A549 (cell line): Measurements from ENCODE around the gene INPP5B. TPM values are rescaled to one million over a fixed set of nuclear protein-coding genes. Genes with fewer than 3 reads are reported as not detected.

ENCODE experiments used
- ATAC-seq, 2 experiments: fragments of 200-7000 bp in 1 of 2; fragments of >200 bp in 1 of 2; cut with Nextera tagmentation in 1 of 2; cut with Tn5 transposase in 1 of 2; 3 replicates each; pipeline versions ENCODE4 v1.8.0 to v1.9.1; 2018 to 2020; ENCODE audit warnings: mild to moderate bottlenecking in 1 of 2, moderate library complexity in 1 of 2
- CTCF ChIA-PET: fragments of 300-600 bp; sonication (Branson Sonifier 250); formaldehyde crosslinking; extraction: SDS; loops from one replicate; lab custom pipeline; 2021; ENCODE audit warnings: antibody characterized with exemption, inconsistent platforms; lab: Yijun Ruan, JAX
- POLR2A ChIA-PET: fragments of 350-600 bp; formaldehyde crosslinking; extraction: SDS; loops from one replicate; lab custom pipeline; 2021; ENCODE audit warnings: antibody characterized with exemption, inconsistent platforms; lab: Yijun Ruan, JAX
- DNase-seq, 2 experiments: peaks; one replicate each; pipeline versions ENCODE4 v3.0.0 to v3.0.0-alpha.2; 2011 to 2016; ENCODE audit warnings: low read depth in 1 of 2, low spot score in 1 of 2
- FAIRE-seq: peaks from 2 replicates; lab custom pipeline; 2011; peaks lifted over from hg19 to GRCh38; lab: Jason Lieb, UNC
- H3K27ac ChIP-seq, 2 experiments: fragments of >200 bp; sonication (Bioruptor Twin); formaldehyde crosslinking; 3 replicates each; pipeline ENCODE4 v1.5.1; 2016 to 2017
- H3K4me1 ChIP-seq: fragments of >200 bp; sonication (Bioruptor Twin); formaldehyde crosslinking; 3 replicates; pipeline ENCODE4 v1.6.1; 2016
- H3K4me2 ChIP-seq: fragments of >200 bp; sonication (Bioruptor Twin); formaldehyde crosslinking; 3 replicates; pipeline ENCODE4 v1.6.1; 2016
- H3K4me3 ChIP-seq: fragments of >200 bp; sonication (Bioruptor Twin); formaldehyde crosslinking; 3 replicates; pipeline ENCODE4 v1.5.1; 2016
- H3K9me3 ChIP-seq: fragments of >200 bp; sonication (Bioruptor Twin); formaldehyde crosslinking; 3 replicates; pipeline ENCODE4 v1.6.1; 2016
- ATOH8 ChIP-seq: fragments of 250-450 bp; sonication (Bioruptor Pico); IDR thresholded peaks from 2 replicates; pipeline ENCODE4 v1.5.0; 2020; ENCODE audit warnings: low read depth, mild to moderate bottlenecking, moderate library complexity
- BCL3 ChIP-seq: fragments of >200 bp; sonication (Bioruptor Twin); formaldehyde crosslinking; IDR thresholded peaks from 3 replicates; pipeline ENCODE4 v1.6.1; 2016
- CBX2 ChIP-seq: fragments of 200-600 bp; sonication (generic); IDR thresholded peaks from 2 replicates; pipeline ENCODE4 v1.6.1; 2016; ENCODE audit warnings: low read depth, mild to moderate bottlenecking, borderline replicate concordance
- CBX8 ChIP-seq: fragments of 200-600 bp; sonication (generic); IDR thresholded peaks from 2 replicates; pipeline ENCODE4 v1.6.1; 2016
- CEBPB ChIP-seq, 2 experiments: fragments of >200 bp in 1 of 2; sonication (Bioruptor Twin) in 1 of 2; formaldehyde crosslinking in 1 of 2; IDR thresholded peaks; 2 replicates each; pipeline ENCODE4 v1.6.1; 2012 to 2016
- CHD4 ChIP-seq: fragments of 200-600 bp; sonication (generic); IDR thresholded peaks from 2 replicates; pipeline ENCODE4 v1.6.1; 2016; ENCODE audit warnings: antibody characterized with exemption, mild to moderate bottlenecking, borderline replicate concordance
- E2F6 ChIP-seq: IDR thresholded peaks from 2 replicates; pipeline ENCODE4 v1.6.1; 2012; ENCODE audit warnings: low read depth, borderline replicate concordance
- EHF ChIP-seq: fragments of 250-450 bp; sonication (Bioruptor Pico); IDR thresholded peaks from 2 replicates; pipeline ENCODE4 v1.5.0; 2020; ENCODE audit warnings: mild to moderate bottlenecking
- EP300 ChIP-seq, 2 experiments: fragments of >200 bp; sonication (Bioruptor Twin); formaldehyde crosslinking; IDR thresholded peaks; 2 replicates in 1 of 2; 3 replicates in 1 of 2; pipeline ENCODE4 v1.6.1; 2016 to 2017
- ESRRA ChIP-seq: fragments of 150-350 bp; IDR thresholded peaks from 2 replicates; pipeline ENCODE4 v1.6.1; 2014; ENCODE audit warnings: mild to moderate bottlenecking, low read length, borderline replicate concordance
- FOXS1 ChIP-seq: fragments of 250-450 bp; sonication (Bioruptor Pico); IDR thresholded peaks from 2 replicates; pipeline ENCODE4 v1.5.0; 2020; ENCODE audit warnings: mild to moderate bottlenecking, moderate library complexity
- HMGXB4 ChIP-seq: fragments of 250-450 bp; sonication (Bioruptor Pico); IDR thresholded peaks from 2 replicates; pipeline ENCODE4 v1.5.0; 2021; ENCODE audit warnings: mild to moderate bottlenecking, moderate library complexity, borderline replicate concordance
- HOXB5 ChIP-seq: fragments of 250-450 bp; sonication (Bioruptor Pico); IDR thresholded peaks from 2 replicates; pipeline ENCODE4 v1.5.0; 2020; ENCODE audit warnings: mild to moderate bottlenecking, moderate library complexity
- JUNB ChIP-seq: fragments of >200 bp; sonication (Bioruptor Twin); formaldehyde crosslinking; IDR thresholded peaks from 2 replicates; pipeline ENCODE4 v1.6.1; 2016
- KDM1A ChIP-seq: fragments of 200-600 bp; sonication (generic); IDR thresholded peaks from 2 replicates; pipeline ENCODE4 v1.6.1; 2016; ENCODE audit warnings: low read depth, mild to moderate bottlenecking
- MAZ ChIP-seq: fragments of 150-350 bp; IDR thresholded peaks from 2 replicates; pipeline ENCODE4 v1.6.1; 2014; ENCODE audit warnings: antibody characterized with exemption, low read depth, low read length, borderline replicate concordance
- NFE2L2 ChIP-seq: fragments of 150-350 bp; conservative IDR thresholded peaks from 2 replicates; pipeline ENCODE4 v1.6.1; 2014; ENCODE audit warnings: low read length
- PHF8 ChIP-seq: fragments of 200-600 bp; sonication (generic); IDR thresholded peaks from 2 replicates; pipeline ENCODE4 v1.6.1; 2016; ENCODE audit warnings: low read depth, mild to moderate bottlenecking, antibody characterized with exemption, moderate library complexity, borderline replicate concordance
- POLR2AphosphoS2 ChIP-seq: conservative IDR thresholded peaks from 2 replicates; pipeline ENCODE4 v1.6.1; 2012; ENCODE audit warnings: low read length, improper control_type of control experiment, inconsistent platforms
- RAD21 ChIP-seq, 2 experiments: fragments of >200 bp in 1 of 2; sonication (Bioruptor Twin) in 1 of 2; formaldehyde crosslinking in 1 of 2; IDR thresholded peaks in 1 of 2; conservative IDR thresholded peaks in 1 of 2; 2 replicates in 1 of 2; 3 replicates in 1 of 2; pipeline ENCODE4 v1.6.1; 2012 to 2018; ENCODE audit warnings: inconsistent platforms in 1 of 2
- SMC3 ChIP-seq: fragments of >200 bp; sonication (Bioruptor Twin); formaldehyde crosslinking; IDR thresholded peaks from 3 replicates; pipeline ENCODE4 v1.6.1; 2018; ENCODE audit warnings: inconsistent platforms
- TFCP2L1 ChIP-seq: fragments of 250-450 bp; sonication (Bioruptor Pico); IDR thresholded peaks from 2 replicates; pipeline ENCODE4 v1.5.0; 2021; ENCODE audit warnings: mild to moderate bottlenecking
- TP53 ChIP-seq: fragments of 250-450 bp; sonication (Bioruptor Pico); IDR thresholded peaks from 2 replicates; pipeline ENCODE4 v1.5.0; 2021; ENCODE audit warnings: mild to moderate bottlenecking, moderate library complexity
- ZC3H11A ChIP-seq: fragments of 450-650 bp; IDR thresholded peaks from 2 replicates; pipeline ENCODE4 v1.6.1; 2014; ENCODE audit warnings: antibody characterized with exemption, mild to moderate bottlenecking
- ZFP36 ChIP-seq: fragments of 450-650 bp; IDR thresholded peaks from 2 replicates; pipeline ENCODE4 v1.6.1; 2014; ENCODE audit warnings: borderline replicate concordance; ENCODE audit not compliant: partially characterized antibody
- ZSCAN20 ChIP-seq: fragments of 250-450 bp; sonication (Bioruptor Pico); IDR thresholded peaks from 2 replicates; pipeline ENCODE4 v1.8.0; 2022; ENCODE audit warnings: mild to moderate bottlenecking, moderate library complexity
- WGBS: methylation state at CpG from one replicate; pipeline ENCODE4 v1.1.6; 2017; ENCODE audit errors: missing lambda C conversion rate; 5-methylcytosine and 5-hydroxymethylcytosine counted together
- polyA plus RNA-seq, 4 experiments: library from polyadenylated mRNA; depleted of rRNA in 3 of 4; stranded (reverse); fragments of >200 nt; fragmentation: RNase III in 1 of 4; extraction: RNeasy Plus Mini Kit Qiagen cat#74134 plus additional on column Dnase treatment in 1 of 4; gene quantifications; 2 replicates in 3 of 4; 3 replicates in 1 of 4; pipeline ENCODE4 v1.2.3, GENCODE V29; 2011 to 2017

INPP5B gene
- polyA plus RNA-seq, 2 of the 4 experiments (the other 2 are of a cell fraction) = 4.9 to 11.1 TPM

- CTCF ChIA-PET = interaction anchor here (1.0 to 1.3 kb wide), 3 partner anchors 16 to 71 kb away, joined by 3 to 4 read pairs (median 4); partner anchors contain the start of genes INPP5B and MTF1
- 19% methylated on average over 6 of the region's 6 CpGs for WGBS
- POLR2A ChIA-PET = interaction anchor here (0.8 to 1.1 kb wide), 2 partner anchors 9 to 16 kb away, joined by 3 to 4 read pairs; partner anchors contain the start of gene INPP5B
- FAIRE-seq (no peak), DNase-seq (no peak), ATAC-seq (peak in 1 of 2 experiments; percentile 4; a peak in 4 of 6 replicates)
- Histone ChIP-seq H3K4me1 (peaks cover 22% of the 10 kb centered on the region; the same call in 2 of the 3 replicates), H3K27ac (peak overlapping the region; percentile 59 to 77; a peak in 5 of 6 replicates), H3K4me2 (peak overlapping the region; percentile 94), H3K9me3 (no peaks in the 10 kb centered on the region), H3K4me3 (peak overlapping the region; percentile 73)
- TF ChIP-seq BCL3 (no peak), CHD4 (no peak), HMGXB4 (CRISPR knock-in tag) (no peak), ZSCAN20 (no peak), HOXB5 (CRISPR knock-in tag) (no peak), CBX2 (no peak), TP53 (CRISPR knock-in tag) (no peak), E2F6 (no peak), CBX8 (no peak), NFE2L2 (no peak), FOXS1 (CRISPR knock-in tag) (no peak), TFCP2L1 (CRISPR knock-in tag) (no peak), EP300 (IDR thresholded peaks at IDR 0.05) (no peak), EHF (no peak), JUNB (no peak), PHF8 (no peak), SMC3 (no peak), ZC3H11A (no peak)
These were observed 15.8 kb downstream of the INPP5B start for GRCh38 chr1:37931102-37931360.

- H3K9me3 ChIP-seq = no peaks in the 10 kb centered on the region
- ChIA-PET POLR2A (interaction anchor here (1.1 kb wide), 1 partner anchor 10 kb away, joined by 4 read pairs; no protein-coding TSS in a partner anchor), CTCF (interaction anchor here (1.1 kb wide), 1 partner anchor 70 kb away, joined by 4 read pairs; no protein-coding TSS in a partner anchor)
- WGBS = 83% methylated on average over 11 of the region's 13 CpGs
- peak overlapping the region; percentile 94 for H3K4me2 ChIP-seq
- ATAC-seq (no peak), DNase-seq (no peak), FAIRE-seq (no peak)
- H3K4me3 ChIP-seq = peak overlapping the region; percentile 73; the same call in 1 of the 3 replicates
- TF ChIP-seq POLR2AphosphoS2 = no peak
- TF ChIP-seq EP300 (IDR thresholded peaks at IDR 0.05) = no peak
- TF ChIP-seq ZSCAN20 = no peak
- no peak for TF ChIP-seq RAD21 (conservative IDR thresholded peaks at IDR 0.05 in 1 of 2, IDR thresholded peaks at IDR 0.05 in 1 of 2)
- TF ChIP-seq ATOH8 (CRISPR knock-in tag) = no peak
- TF ChIP-seq KDM1A = no peak
- TF ChIP-seq ESRRA = no peak
- TF ChIP-seq CEBPB (IDR thresholded peaks at IDR 0.05) = no peak
- no peak for TF ChIP-seq FOXS1 (CRISPR knock-in tag)
- TF ChIP-seq ZFP36 = no peak
- TF ChIP-seq MAZ = no peak
- TF ChIP-seq TP53 (CRISPR knock-in tag) = no peak
- peaks cover 28% of the 10 kb centered on the region; the same call in 2 of the 3 replicates for H3K4me1 ChIP-seq
- H3K27ac ChIP-seq = peak overlapping the region in 1 of 2 experiments; percentile 77; a peak in 2 of 6 replicates
These were observed 16.4 kb downstream of the INPP5B start for GRCh38 chr1:37930246-37931101.
